Activated B cell treated with CpG ODN at 0.5 μM for 24 hours (primary cell): ENCODE results near the gene ST6GALNAC1. TPM values are rescaled to one million over a fixed set of nuclear protein-coding genes. Genes with fewer than 3 reads are reported as not detected.

Source experiments
- ATAC-seq: fragments of 200-7000 bp; cut with Tn5 transposase; one replicate; pipeline ENCODE4 v1.10.0; 2021; ENCODE audit warnings: low read depth, mild to moderate bottlenecking, moderate library complexity
- CTCF ChIA-PET: fragments of 350-600 bp; sonication (Branson Sonifier 250); formaldehyde crosslinking; loops from one replicate; lab custom pipeline; 2021; ENCODE audit warnings: antibody characterized with exemption; lab: Charles Lee
- POLR2A ChIA-PET: fragments of 350-600 bp; sonication (Branson Sonifier 250); formaldehyde crosslinking; loops from one replicate; lab custom pipeline; 2021; ENCODE audit warnings: antibody characterized with exemption; lab: Charles Lee
- DNase-seq: peaks from one replicate; pipeline ENCODE4 v3.0.0; 2022
- H3K27ac Mint-ChIP-seq: one replicate; pipeline ENCODE4 v1.8.0; 2020; ENCODE audit warnings: mixed read lengths
- H3K27me3 Mint-ChIP-seq: one replicate; pipeline ENCODE4 v1.8.0; 2021; ENCODE audit warnings: mixed read lengths
- H3K36me3 Mint-ChIP-seq: one replicate; pipeline ENCODE4 v1.8.0; 2021; ENCODE audit warnings: low read depth, mixed read lengths
- H3K4me1 Mint-ChIP-seq: one replicate; pipeline ENCODE4 v1.8.0; 2021; ENCODE audit warnings: mixed read lengths
- H3K4me3 Mint-ChIP-seq: one replicate; pipeline ENCODE4 v1.8.0; 2020; ENCODE audit warnings: mild to moderate bottlenecking, mixed read lengths
- H3K9me3 Mint-ChIP-seq: one replicate; pipeline ENCODE4 v1.8.0; 2020; ENCODE audit warnings: mixed read lengths
- intact Hi-C: fragments of 100-400 bp; cut with micrococcal nuclease; formaldehyde crosslinking; loops from one replicate; pipeline ENCODE4 v1.15.1; 2024
- total RNA-seq: library from RNA; stranded (reverse); gene quantifications from 2 replicates; pipeline ENCODE4 v1.2.3, GENCODE V29; 2022
- TF ChIP-seq, protein P1 (sequence below): fragments of 200-600 bp; IDR thresholded peaks from one replicate; pipeline ENCODE4 v1.8.0; 2022; ENCODE audit warnings: antibody characterized with exemption, mild to moderate bottlenecking

The ST6GALNAC1 gene
- total RNA-seq, 1 donor from 2014 or later, result not detected

DNA sequence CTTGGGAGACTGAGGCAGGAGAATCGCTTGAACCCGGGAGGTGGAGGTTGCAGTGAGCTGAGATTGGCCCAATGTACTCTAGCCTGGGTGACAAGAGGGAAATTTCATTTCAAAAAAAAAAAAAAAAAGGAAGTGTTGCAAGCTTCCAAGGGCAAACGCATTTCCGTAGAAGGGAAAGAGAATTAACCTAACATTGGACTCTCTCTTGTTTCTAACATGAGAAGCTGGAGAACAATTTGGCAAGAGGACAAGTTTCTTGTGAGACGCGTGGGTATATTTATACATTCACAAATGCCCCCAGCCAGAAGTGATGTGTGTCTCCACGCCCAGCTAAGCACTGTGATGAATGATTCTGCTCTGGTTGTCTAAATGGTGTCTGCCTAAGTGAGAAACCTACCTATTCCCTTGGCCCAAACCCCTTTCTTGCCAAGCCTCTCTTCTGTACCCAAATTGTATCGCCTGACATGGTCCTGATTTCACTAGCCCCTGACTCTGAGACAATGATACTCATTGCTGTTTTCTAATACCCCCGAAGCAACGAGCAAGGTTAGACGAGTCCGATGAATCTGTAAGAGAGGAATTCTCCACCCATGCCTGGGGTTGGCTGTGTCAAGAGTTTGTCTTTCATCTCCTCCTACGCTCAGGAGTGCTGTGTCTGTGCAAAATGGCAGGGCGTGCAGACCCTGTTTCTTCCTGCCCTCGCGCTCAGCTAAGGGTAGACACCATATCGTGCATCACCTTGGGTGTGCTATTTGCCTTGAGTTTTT, 43.7 kb downstream of the ST6GALNAC1 start:
- POLR2A ChIA-PET, result interaction anchor here (0.5 to 0.7 kb wide), 3 partner anchors 29 to 1676 kb away, joined by 3 read pairs; no protein-coding TSS in a partner anchor
- no peak for DNase-seq
- Mint-ChIP-seq H3K27ac (no peak overlapping the region), H3K9me3 (no peaks in the 10 kb centered on the region), H3K4me3 (no peak overlapping the region), H3K36me3 (no peaks in the 10 kb centered on the region), H3K27me3 (peaks cover 42% of the 10 kb centered on the region), H3K4me1 (no peaks in the 10 kb centered on the region)
- TF ChIP-seq, protein P1, sequence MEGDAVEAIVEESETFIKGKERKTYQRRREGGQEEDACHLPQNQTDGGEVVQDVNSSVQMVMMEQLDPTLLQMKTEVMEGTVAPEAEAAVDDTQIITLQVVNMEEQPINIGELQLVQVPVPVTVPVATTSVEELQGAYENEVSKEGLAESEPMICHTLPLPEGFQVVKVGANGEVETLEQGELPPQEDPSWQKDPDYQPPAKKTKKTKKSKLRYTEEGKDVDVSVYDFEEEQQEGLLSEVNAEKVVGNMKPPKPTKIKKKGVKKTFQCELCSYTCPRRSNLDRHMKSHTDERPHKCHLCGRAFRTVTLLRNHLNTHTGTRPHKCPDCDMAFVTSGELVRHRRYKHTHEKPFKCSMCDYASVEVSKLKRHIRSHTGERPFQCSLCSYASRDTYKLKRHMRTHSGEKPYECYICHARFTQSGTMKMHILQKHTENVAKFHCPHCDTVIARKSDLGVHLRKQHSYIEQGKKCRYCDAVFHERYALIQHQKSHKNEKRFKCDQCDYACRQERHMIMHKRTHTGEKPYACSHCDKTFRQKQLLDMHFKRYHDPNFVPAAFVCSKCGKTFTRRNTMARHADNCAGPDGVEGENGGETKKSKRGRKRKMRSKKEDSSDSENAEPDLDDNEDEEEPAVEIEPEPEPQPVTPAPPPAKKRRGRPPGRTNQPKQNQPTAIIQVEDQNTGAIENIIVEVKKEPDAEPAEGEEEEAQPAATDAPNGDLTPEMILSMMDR, result no peak
- intact Hi-C loops, result no loop called here
- no peak for ATAC-seq
- CTCF ChIA-PET, result no interaction called here

DNA sequence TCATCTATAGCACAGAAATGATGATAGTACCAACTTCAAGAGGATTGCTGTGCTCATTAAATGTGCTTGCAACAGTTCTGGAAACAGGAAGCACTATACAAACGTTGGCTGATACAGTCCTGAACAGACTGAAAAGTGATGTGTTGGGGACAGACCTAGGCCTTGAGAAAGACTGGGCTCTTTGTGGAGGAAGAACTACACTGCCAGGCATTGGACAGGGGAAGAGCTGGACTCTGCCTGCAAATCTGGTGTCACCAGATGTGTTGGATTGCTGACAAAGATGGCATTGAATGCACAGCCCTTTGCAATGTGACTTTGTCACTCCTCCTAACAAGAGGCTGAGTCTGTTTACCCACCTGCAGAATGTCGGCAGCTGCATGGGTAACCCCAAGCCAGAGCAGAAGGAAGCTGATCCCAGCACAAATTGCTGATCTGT, 45.5 kb downstream of the ST6GALNAC1 start:
- TF ChIP-seq, protein P1, result no peak
- no peaks in the 10 kb centered on the region for H3K36me3 Mint-ChIP-seq
- CTCF ChIA-PET, result no interaction called here
- H3K9me3 Mint-ChIP-seq, result no peaks in the 10 kb centered on the region
- H3K4me1 Mint-ChIP-seq, result no peaks in the 10 kb centered on the region
- intact Hi-C loops, result no loop called here
- no peak overlapping the region for H3K27ac Mint-ChIP-seq
- POLR2A ChIA-PET, result interaction anchor here (1.1 kb wide), 1 partner anchor 14 kb away, joined by 3 read pairs; no protein-coding TSS in a partner anchor
- H3K27me3 Mint-ChIP-seq, result peaks cover 43% of the 10 kb centered on the region
- no peak for DNase-seq
- no peak overlapping the region for H3K4me3 Mint-ChIP-seq
- ATAC-seq, result no peak

DNA sequence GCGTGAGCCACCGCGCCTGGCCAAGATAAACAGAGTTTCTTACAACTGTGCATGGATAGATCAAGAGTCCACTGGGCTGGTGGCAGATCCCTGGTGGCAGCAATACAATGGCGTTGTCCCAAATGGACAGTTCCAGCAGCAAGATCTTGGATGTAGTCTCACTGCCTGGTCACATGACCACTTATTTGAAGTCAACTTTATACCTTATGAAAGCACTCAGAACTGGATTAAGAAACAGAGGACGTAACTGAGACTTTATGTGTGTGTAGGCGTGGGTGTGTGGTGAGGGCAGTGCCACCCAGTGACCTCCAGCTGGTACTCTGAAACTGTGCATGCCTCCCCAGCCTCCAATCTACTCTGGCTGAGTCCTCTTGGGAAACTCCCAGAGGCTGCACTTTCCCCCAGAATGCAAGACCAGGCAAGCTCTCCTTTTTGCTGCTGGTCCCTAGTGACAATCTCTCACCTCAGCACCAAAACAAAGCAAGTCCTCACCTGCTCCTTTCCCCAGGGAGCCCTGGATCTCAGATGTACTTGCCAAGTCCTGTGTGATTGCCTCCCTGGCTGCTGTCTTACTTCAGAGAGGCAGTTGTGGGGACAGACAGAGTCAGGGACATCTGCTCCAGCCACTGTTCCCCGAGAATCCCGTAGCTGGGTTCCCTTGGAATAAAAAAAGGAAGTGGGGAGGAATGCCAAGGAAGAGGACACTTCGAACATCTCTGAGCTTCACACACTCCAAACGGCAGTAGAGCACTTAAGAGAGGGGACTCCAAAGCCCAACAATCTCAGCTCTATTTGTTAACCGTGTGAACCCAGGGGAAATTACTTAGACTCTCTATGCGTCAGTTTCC, 46.2 kb downstream of the ST6GALNAC1 start:
- Mint-ChIP-seq H3K9me3 (no peaks in the 10 kb centered on the region), H3K4me3 (no peak overlapping the region), H3K4me1 (no peaks in the 10 kb centered on the region), H3K27me3 (peaks cover 36% of the 10 kb centered on the region), H3K27ac (no peak overlapping the region), H3K36me3 (no peaks in the 10 kb centered on the region)
- ATAC-seq, result no peak
- CTCF ChIA-PET, result no interaction called here
- intact Hi-C loops, result no loop called here
- TF ChIP-seq, protein P1, result no peak
- POLR2A ChIA-PET, result no interaction called here
- DNase-seq, result no peak

DNA sequence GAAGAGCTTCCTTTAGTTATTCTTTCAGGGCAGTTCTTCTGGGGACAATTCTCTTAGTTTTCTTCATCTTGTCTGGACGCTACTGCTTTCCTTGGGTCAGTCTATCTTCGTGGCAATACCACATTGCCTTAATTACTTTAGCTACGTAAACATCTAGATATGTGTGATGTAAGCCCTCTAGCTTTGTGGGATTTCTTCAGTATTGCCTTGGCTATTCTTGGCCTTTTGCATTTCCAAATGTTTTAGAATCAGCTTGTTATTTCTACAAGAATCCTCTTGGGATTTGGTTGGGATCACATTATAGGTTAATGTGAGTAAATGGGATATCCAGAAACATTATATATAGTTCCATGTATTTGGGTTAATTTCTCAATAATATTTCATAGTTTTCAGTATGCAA, 48.9 kb downstream of the ST6GALNAC1 start:
- ChIA-PET POLR2A (interaction anchor here (0.7 kb wide), 1 partner anchor 423 kb away, joined by 4 read pairs; no protein-coding TSS in a partner anchor), CTCF (interaction anchor here (2.0 kb wide), 1 partner anchor 30 kb away, joined by 5 read pairs; no protein-coding TSS in a partner anchor)
- H3K27me3 Mint-ChIP-seq, result peaks cover 20% of the 10 kb centered on the region
- H3K9me3 Mint-ChIP-seq, result no peaks in the 10 kb centered on the region
- TF ChIP-seq, protein P1, result no peak
- H3K4me1 Mint-ChIP-seq, result no peaks in the 10 kb centered on the region
- no peak overlapping the region for H3K27ac Mint-ChIP-seq
- intact Hi-C loops, result no loop called here
- ATAC-seq (no peak), DNase-seq (no peak)
- no peaks in the 10 kb centered on the region for H3K36me3 Mint-ChIP-seq
- no peak overlapping the region for H3K4me3 Mint-ChIP-seq

DNA sequence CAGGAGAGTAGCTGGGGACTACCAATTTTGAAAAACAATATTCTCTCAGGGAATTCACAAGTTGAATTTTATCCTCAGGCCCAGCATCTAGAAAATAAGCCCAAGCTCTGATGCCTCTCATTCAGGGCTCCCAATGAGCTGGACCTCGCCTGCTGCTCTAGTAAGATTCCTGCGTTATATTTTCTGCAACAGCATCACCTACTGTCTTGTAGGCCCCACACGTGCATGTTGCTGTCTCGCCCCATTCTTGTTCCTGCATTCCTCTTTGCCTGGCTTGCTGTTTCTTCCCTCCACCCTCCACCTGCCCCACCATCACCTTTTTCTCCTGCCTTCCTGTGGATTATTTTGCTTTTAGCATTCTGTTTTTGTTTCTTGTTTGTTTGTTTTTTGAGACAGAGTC, 49.6 kb downstream of the ST6GALNAC1 start:
- no peak for DNase-seq
- intact Hi-C loops, result no loop called here
- Mint-ChIP-seq H3K4me1 (no peaks in the 10 kb centered on the region), H3K9me3 (no peaks in the 10 kb centered on the region), H3K36me3 (no peaks in the 10 kb centered on the region), H3K27me3 (peaks cover 26% of the 10 kb centered on the region), H3K4me3 (no peak overlapping the region), H3K27ac (no peak overlapping the region)
- TF ChIP-seq, protein P1, result no peak
- no peak for ATAC-seq
- ChIA-PET POLR2A (no interaction called here), CTCF (interaction anchor here (2.0 kb wide), 1 partner anchor 30 kb away, joined by 5 read pairs; no protein-coding TSS in a partner anchor)
